ENCODE measurements around the gene MCM7.

The MCM7 gene

GRCh38 chr7:100098913-100099312, 2.3 kb downstream of the MCM7 start:
- in situ Hi-C loops (cut with MboI; ENCODE audit: low sequenced_read_pairs) = no loop called here

GRCh38 chr7:100095704-100096103, 5.5 kb downstream of the MCM7 start:
- in situ Hi-C loops (cut with MboI; ENCODE audit: low sequenced_read_pairs) = no loop called here

- in situ Hi-C loops (cut with MboI; ENCODE audit: low sequenced_read_pairs) = no loop called here
Observed at GRCh38 chr7:100095289-100095688, 5.9 kb downstream of the MCM7 start.

- in situ Hi-C loops (cut with MboI; ENCODE audit: low sequenced_read_pairs) = no loop called here
Observed at GRCh38 chr7:100093925-100094486, 7.2 kb downstream of the MCM7 start.

- in situ Hi-C loops (cut with MboI; ENCODE audit: low sequenced_read_pairs) = no loop called here
Observed at GRCh38 chr7:100093498-100093897, 7.7 kb downstream of the MCM7 start.

- in situ Hi-C loops (cut with MboI; ENCODE audit: low sequenced_read_pairs) = no loop called here
Observed at GRCh38 chr7:100093054-100093453, 8.1 kb downstream of the MCM7 start.

- in situ Hi-C loops (cut with MboI; ENCODE audit: low sequenced_read_pairs) = no loop called here
Observed at GRCh38 chr7:100091411-100092181, 9.6 kb downstream of the MCM7 start.

- in situ Hi-C loops (cut with MboI; ENCODE audit: low sequenced_read_pairs) = no loop called here
Observed at GRCh38 chr7:100090527-100091410, 10.4 kb downstream of the MCM7 start.

- in situ Hi-C loops (cut with MboI; ENCODE audit: low sequenced_read_pairs) = no loop called here
Observed at GRCh38 chr7:100089458-100090196, 11.6 kb downstream of the MCM7 start.

- in situ Hi-C loops (cut with MboI; ENCODE audit: low sequenced_read_pairs) = no loop called here
Observed at GRCh38 chr7:100088621-100089457, 12.4 kb downstream of the MCM7 start, which contains the start of gene COPS6. Gene COPS6 (plus strand): TSS chr7:100088969. CDS start chr7:100088991, 22 bp downstream.

- in situ Hi-C loops (cut with MboI; ENCODE audit: low sequenced_read_pairs) = no loop called here
Observed at GRCh38 chr7:100088095-100088620, 13.0 kb downstream of the MCM7 start.

- in situ Hi-C loops (cut with MboI; ENCODE audit: low sequenced_read_pairs) = no loop called here
Observed at GRCh38 chr7:100087055-100087750, 14.0 kb downstream of the MCM7 start.

- in situ Hi-C loops (cut with MboI; ENCODE audit: low sequenced_read_pairs) = no loop called here
Observed at GRCh38 chr7:100085515-100085914, 15.7 kb downstream of the MCM7 start.

GRCh38 chr7:100082978-100083377, 18.2 kb downstream of the MCM7 start:
- in situ Hi-C loops (cut with MboI; ENCODE audit: low sequenced_read_pairs) = no loop called here

- in situ Hi-C loops (cut with MboI; ENCODE audit: low sequenced_read_pairs) = no loop called here
Observed at GRCh38 chr7:100081535-100082102, 19.6 kb downstream of the MCM7 start, which contains the start of gene ZNF3. Gene ZNF3 (minus strand): TSS chr7:100081723. CDS start chr7:100077357, 4,366 bp downstream.

- in situ Hi-C loops (cut with MboI; ENCODE audit: low sequenced_read_pairs) = no loop called here
Observed at GRCh38 chr7:100080907-100081534, 20.2 kb downstream of the MCM7 start.

GRCh38 chr7:100079024-100079560, 22.1 kb downstream of the MCM7 start:
- in situ Hi-C loops (cut with MboI; ENCODE audit: low sequenced_read_pairs) = no loop called here

- in situ Hi-C loops (cut with MboI; ENCODE audit: low sequenced_read_pairs) = no loop called here
Observed at GRCh38 chr7:100077205-100077604, 24.0 kb downstream of the MCM7 start.

All from HL-60/S4 treated with phorbol 12-myristate 13-acetate at 8.2 ng/mL for 4 days and 3 days (cell line).